ENCODE results near the gene PIGV.

- TF ChIP-seq, protein P1, sequence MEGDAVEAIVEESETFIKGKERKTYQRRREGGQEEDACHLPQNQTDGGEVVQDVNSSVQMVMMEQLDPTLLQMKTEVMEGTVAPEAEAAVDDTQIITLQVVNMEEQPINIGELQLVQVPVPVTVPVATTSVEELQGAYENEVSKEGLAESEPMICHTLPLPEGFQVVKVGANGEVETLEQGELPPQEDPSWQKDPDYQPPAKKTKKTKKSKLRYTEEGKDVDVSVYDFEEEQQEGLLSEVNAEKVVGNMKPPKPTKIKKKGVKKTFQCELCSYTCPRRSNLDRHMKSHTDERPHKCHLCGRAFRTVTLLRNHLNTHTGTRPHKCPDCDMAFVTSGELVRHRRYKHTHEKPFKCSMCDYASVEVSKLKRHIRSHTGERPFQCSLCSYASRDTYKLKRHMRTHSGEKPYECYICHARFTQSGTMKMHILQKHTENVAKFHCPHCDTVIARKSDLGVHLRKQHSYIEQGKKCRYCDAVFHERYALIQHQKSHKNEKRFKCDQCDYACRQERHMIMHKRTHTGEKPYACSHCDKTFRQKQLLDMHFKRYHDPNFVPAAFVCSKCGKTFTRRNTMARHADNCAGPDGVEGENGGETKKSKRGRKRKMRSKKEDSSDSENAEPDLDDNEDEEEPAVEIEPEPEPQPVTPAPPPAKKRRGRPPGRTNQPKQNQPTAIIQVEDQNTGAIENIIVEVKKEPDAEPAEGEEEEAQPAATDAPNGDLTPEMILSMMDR (IDR thresholded peaks at IDR 0.05): no peak
- no peak for TF ChIP-seq EZH2 (IDR thresholded peaks at IDR 0.05; ENCODE audit: borderline replicate concordance, insufficient read depth, low read depth, low read length, poor library complexity, severe bottlenecking)
Observed at GRCh38 chr1:26767714-26768113, 20.0 kb upstream of the PIGV start.
